Measurements from ENCODE around the gene TAF4B.

DNA sequence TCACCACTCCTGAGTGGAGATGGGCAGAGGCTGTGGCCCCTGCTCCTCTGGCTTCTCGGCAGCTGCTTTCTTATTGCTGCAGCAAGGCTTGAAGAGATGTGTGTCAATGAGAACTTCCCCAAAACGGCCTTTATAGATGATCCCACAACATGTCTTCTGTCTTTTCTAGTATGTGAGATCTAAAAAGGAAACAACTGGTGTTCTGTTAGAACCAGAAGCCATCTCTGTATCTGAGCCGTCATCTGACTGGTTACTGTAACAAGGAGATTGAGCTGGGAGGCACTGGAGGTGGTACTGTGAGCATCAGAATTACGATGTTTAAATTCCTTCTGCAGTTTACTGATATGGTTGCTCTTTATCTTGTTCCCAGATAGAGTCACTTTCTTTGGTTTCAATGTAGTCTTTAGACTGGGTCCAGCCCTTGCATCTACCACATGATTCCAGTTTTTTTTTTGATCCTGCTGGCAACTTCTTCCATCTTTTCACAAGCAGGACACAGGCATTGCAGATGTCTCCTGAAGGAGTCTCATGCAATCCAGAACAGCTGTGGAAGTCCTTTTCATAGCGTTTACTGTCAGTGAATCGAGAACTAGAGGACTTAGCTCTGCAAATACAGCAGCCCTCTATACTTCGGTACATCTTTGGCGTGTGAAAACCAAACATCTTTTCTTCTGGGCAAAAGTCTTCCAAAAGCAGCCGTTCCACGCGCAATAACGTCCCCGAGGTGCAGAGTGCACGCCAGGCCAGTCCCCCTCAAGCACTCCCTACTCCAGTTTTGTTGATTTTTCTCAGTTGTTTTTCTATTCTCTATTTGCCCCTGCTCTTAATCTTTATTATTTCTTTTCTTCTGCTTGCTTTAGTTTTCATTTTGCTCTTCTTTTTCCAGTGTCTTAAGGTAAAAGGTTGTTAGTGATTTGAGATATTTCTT, 29.7 kb downstream of the TAF4B start:
- TF ChIP-seq, protein P1, sequence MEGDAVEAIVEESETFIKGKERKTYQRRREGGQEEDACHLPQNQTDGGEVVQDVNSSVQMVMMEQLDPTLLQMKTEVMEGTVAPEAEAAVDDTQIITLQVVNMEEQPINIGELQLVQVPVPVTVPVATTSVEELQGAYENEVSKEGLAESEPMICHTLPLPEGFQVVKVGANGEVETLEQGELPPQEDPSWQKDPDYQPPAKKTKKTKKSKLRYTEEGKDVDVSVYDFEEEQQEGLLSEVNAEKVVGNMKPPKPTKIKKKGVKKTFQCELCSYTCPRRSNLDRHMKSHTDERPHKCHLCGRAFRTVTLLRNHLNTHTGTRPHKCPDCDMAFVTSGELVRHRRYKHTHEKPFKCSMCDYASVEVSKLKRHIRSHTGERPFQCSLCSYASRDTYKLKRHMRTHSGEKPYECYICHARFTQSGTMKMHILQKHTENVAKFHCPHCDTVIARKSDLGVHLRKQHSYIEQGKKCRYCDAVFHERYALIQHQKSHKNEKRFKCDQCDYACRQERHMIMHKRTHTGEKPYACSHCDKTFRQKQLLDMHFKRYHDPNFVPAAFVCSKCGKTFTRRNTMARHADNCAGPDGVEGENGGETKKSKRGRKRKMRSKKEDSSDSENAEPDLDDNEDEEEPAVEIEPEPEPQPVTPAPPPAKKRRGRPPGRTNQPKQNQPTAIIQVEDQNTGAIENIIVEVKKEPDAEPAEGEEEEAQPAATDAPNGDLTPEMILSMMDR (IDR thresholded peaks at IDR 0.05): no peak
- no peak for TF ChIP-seq POLR2A (IDR thresholded peaks at IDR 0.05)
